ENCODE results near the gene CDC42EP1. TPM values are rescaled to one million over a fixed set of nuclear protein-coding genes. Genes with fewer than 3 reads are reported as not detected.

The CDC42EP1 gene
- total RNA-seq = 42.9 and 48.9 TPM in 2 replicates

GRCh38 chr22:37559901-37560607, at the start of gene CDC42EP1:
CDC42EP1 (plus strand) TSS chr22:37560480; CDS start chr22:37566350, 5,870 bp downstream.

GRCh38 chr22:37519268-37520195, 40.7 kb upstream of the CDC42EP1 start, which contains the start of gene CARD10:
CARD10 (minus strand) TSS chr22:37519415; CDS start chr22:37519200, 215 bp downstream.

GRCh38 chr22:37608477-37609239, 48.4 kb downstream of the CDC42EP1 start, which contains the start of gene GGA1:
GGA1 (plus strand) TSS chr22:37608834; CDS start chr22:37608861, 27 bp downstream.

Other genes starting within 250 kb of the CDC42EP1 start
- 3.2 and 4.7 TPM in 2 replicates for gene ELFN2, start 133.0 kb upstream of the CDC42EP1 start, total RNA-seq
- gene MFNG, start 74.1 kb upstream of the CDC42EP1 start, total RNA-seq = 1.3 and 2.0 TPM in 2 replicates
- 48.3 TPM in 2 replicates for gene CARD10, start 41.1 kb upstream of the CDC42EP1 start, total RNA-seq
- not detected in 2 replicates for gene LGALS2, start 19.6 kb downstream of the CDC42EP1 start, total RNA-seq
- gene GGA1, start 48.4 kb downstream of the CDC42EP1 start, total RNA-seq = 46.5 and 48.0 TPM in 2 replicates
- 83.4 and 89.9 TPM in 2 replicates for gene SH3BP1, start 79.2 kb downstream of the CDC42EP1 start, total RNA-seq
- 13.3 and 15.8 TPM in 2 replicates for gene PDXP, start 98.2 kb downstream of the CDC42EP1 start, total RNA-seq
- 2,215 and 4,536 TPM in 2 replicates for gene LGALS1, start 115.2 kb downstream of the CDC42EP1 start, total RNA-seq
- 25.2 and 25.3 TPM in 2 replicates for gene NOL12, start 125.9 kb downstream of the CDC42EP1 start, total RNA-seq
- gene TRIOBP, start 136.6 kb downstream of the CDC42EP1 start, total RNA-seq = 39.0 and 49.2 TPM in 2 replicates
- 30.3 and 38.1 TPM in 2 replicates for gene GCAT, start 247.5 kb downstream of the CDC42EP1 start, total RNA-seq

Measured in airway epithelial cell (primary cell).